Central memory CD8-positive, alpha-beta T cell (primary cell): ENCODE data around the gene HPCAL1.

Experiments used
- ATAC-seq: fragments of 150-1000 bp; cut with Tn5 transposase; replicated peaks from 2 replicates; pipeline ENCODE4 v1.10.0; 2022; ENCODE audit warnings: mild to moderate bottlenecking, moderate FRiP score, moderate number of reproducible peaks; ENCODE audit not compliant: poor library complexity, severe bottlenecking; ENCODE audit errors: extremely low read depth
- DNase-seq, 2 donors: peaks; one replicate each; pipeline ENCODE4 v3.0.0; 2021; ENCODE audit warnings: low spot score in 2 of 2
- H3K27ac Mint-ChIP-seq: one replicate; pipeline ENCODE4 v1.8.0; 2022; ENCODE audit warnings: low read depth, mild to moderate bottlenecking, moderate library complexity, mixed read lengths
- H3K27me3 Mint-ChIP-seq: one replicate; pipeline ENCODE4 v1.8.0; 2022; ENCODE audit warnings: mixed read lengths
- H3K36me3 Mint-ChIP-seq: one replicate; pipeline ENCODE4 v1.8.0; 2022; ENCODE audit warnings: mild to moderate bottlenecking, moderate library complexity, mixed read lengths; ENCODE audit not compliant: insufficient read depth
- H3K4me1 Mint-ChIP-seq: one replicate; pipeline ENCODE4 v1.8.0; 2022; ENCODE audit warnings: mixed read lengths
- H3K4me3 Mint-ChIP-seq: one replicate; pipeline ENCODE4 v1.8.0; 2022; ENCODE audit warnings: mild to moderate bottlenecking, moderate library complexity, mixed read lengths
- H3K9me3 Mint-ChIP-seq: one replicate; pipeline ENCODE4 v1.8.0; 2022; ENCODE audit warnings: mixed read lengths

Gene HPCAL1

GRCh38 chr2:10431797-10432196 is 129.1 kb downstream of the HPCAL1 start:
- no peaks in the 10 kb centered on the region for H3K9me3 Mint-ChIP-seq
- no peak for DNase-seq
- peak overlapping the region; percentile 77 for H3K4me3 Mint-ChIP-seq
- ATAC-seq: peak; percentile 48
- no peaks in the 10 kb centered on the region for H3K27me3 Mint-ChIP-seq
- H3K27ac Mint-ChIP-seq: peak overlapping the region; percentile 22
- H3K36me3 Mint-ChIP-seq: peaks cover 11% of the 10 kb centered on the region
- peaks cover 13% of the 10 kb centered on the region for H3K4me1 Mint-ChIP-seq

- Mint-ChIP-seq H3K27ac (peak overlapping the region; percentile 22), H3K9me3 (no peaks in the 10 kb centered on the region)
Observed at GRCh38 chr2:10432311-10433181, 129.8 kb downstream of the HPCAL1 start.

GRCh38 chr2:10433264-10433946 is 130.7 kb downstream of the HPCAL1 start:
- DNase-seq (no peak), ATAC-seq (no peak)
- Mint-ChIP-seq H3K27me3 (no peaks in the 10 kb centered on the region), H3K36me3 (peaks cover 3% of the 10 kb centered on the region), H3K27ac (no peak overlapping the region), H3K4me1 (peaks cover 13% of the 10 kb centered on the region), H3K9me3 (no peaks in the 10 kb centered on the region), H3K4me3 (peak overlapping the region; percentile 77)

More at GRCh38 chr2:10432311-10433181, 129.8 kb downstream of the HPCAL1 start:
- ATAC-seq: peak; percentile 26
- Mint-ChIP-seq H3K4me3 (peak overlapping the region; percentile 77), H3K36me3 (peaks cover 8% of the 10 kb centered on the region), H3K27me3 (no peaks in the 10 kb centered on the region), H3K4me1 (peaks cover 13% of the 10 kb centered on the region)
- DNase-seq: no peak

- no peak overlapping the region for H3K27ac Mint-ChIP-seq
- no peaks in the 10 kb centered on the region for H3K27me3 Mint-ChIP-seq
- H3K4me1 Mint-ChIP-seq: peaks cover 13% of the 10 kb centered on the region
- ATAC-seq (no peak), DNase-seq (no peak)
- peaks cover 5% of the 10 kb centered on the region for H3K36me3 Mint-ChIP-seq
- H3K9me3 Mint-ChIP-seq: no peaks in the 10 kb centered on the region
- H3K4me3 Mint-ChIP-seq: peak overlapping the region; percentile 36
Observed at GRCh38 chr2:10433947-10434885, 131.5 kb downstream of the HPCAL1 start.

GRCh38 chr2:10434886-10435819 is 132.4 kb downstream of the HPCAL1 start:
- no peak overlapping the region for H3K27ac Mint-ChIP-seq
- ATAC-seq (peak; percentile 43), DNase-seq (peak; percentile 41 to 63)
- H3K27me3 Mint-ChIP-seq: no peaks in the 10 kb centered on the region
- peaks cover 14% of the 10 kb centered on the region for H3K36me3 Mint-ChIP-seq
- H3K4me3 Mint-ChIP-seq: peak overlapping the region; percentile 36
- H3K4me1 Mint-ChIP-seq: peaks cover 13% of the 10 kb centered on the region
- H3K9me3 Mint-ChIP-seq: no peaks in the 10 kb centered on the region

- H3K27ac Mint-ChIP-seq: no peak overlapping the region
- H3K27me3 Mint-ChIP-seq: no peaks in the 10 kb centered on the region
- H3K9me3 Mint-ChIP-seq: no peaks in the 10 kb centered on the region
- no peak for DNase-seq
- ATAC-seq: no peak
- no peak overlapping the region for H3K4me3 Mint-ChIP-seq
- peaks cover 19% of the 10 kb centered on the region for H3K36me3 Mint-ChIP-seq
- H3K4me1 Mint-ChIP-seq: peaks cover 11% of the 10 kb centered on the region
Observed at GRCh38 chr2:10435820-10436204, 133.1 kb downstream of the HPCAL1 start.

GRCh38 chr2:10436583-10437110 is 133.9 kb downstream of the HPCAL1 start:
- ATAC-seq (no peak), DNase-seq (no peak)
- Mint-ChIP-seq H3K9me3 (no peaks in the 10 kb centered on the region), H3K27ac (no peak overlapping the region), H3K4me3 (no peak overlapping the region), H3K4me1 (peaks cover 8% of the 10 kb centered on the region), H3K27me3 (no peaks in the 10 kb centered on the region), H3K36me3 (peaks cover 26% of the 10 kb centered on the region)

GRCh38 chr2:10437806-10438205 is 135.1 kb downstream of the HPCAL1 start:
- H3K27me3 Mint-ChIP-seq: no peaks in the 10 kb centered on the region
- H3K9me3 Mint-ChIP-seq: no peaks in the 10 kb centered on the region
- DNase-seq: no peak
- peaks cover 8% of the 10 kb centered on the region for H3K4me1 Mint-ChIP-seq
- peaks cover 38% of the 10 kb centered on the region for H3K36me3 Mint-ChIP-seq
- no peak for ATAC-seq
- H3K27ac Mint-ChIP-seq: no peak overlapping the region
- no peak overlapping the region for H3K4me3 Mint-ChIP-seq

- Mint-ChIP-seq H3K4me1 (no peaks in the 10 kb centered on the region), H3K4me3 (no peak overlapping the region), H3K27ac (no peak overlapping the region), H3K27me3 (no peaks in the 10 kb centered on the region), H3K9me3 (no peaks in the 10 kb centered on the region), H3K36me3 (peaks cover 45% of the 10 kb centered on the region)
- DNase-seq: no peak
- ATAC-seq: no peak
Observed at GRCh38 chr2:10438688-10439087, 136.0 kb downstream of the HPCAL1 start.

- no peak for ATAC-seq
- Mint-ChIP-seq H3K27me3 (no peaks in the 10 kb centered on the region), H3K9me3 (no peaks in the 10 kb centered on the region), H3K36me3 (peaks cover 50% of the 10 kb centered on the region), H3K4me1 (peaks cover under 1% of the 10 kb centered on the region), H3K27ac (no peak overlapping the region), H3K4me3 (peak overlapping the region; percentile 12)
- no peak for DNase-seq
Observed at GRCh38 chr2:10439185-10439879, 136.6 kb downstream of the HPCAL1 start.

- Mint-ChIP-seq H3K4me3 (peak overlapping the region; percentile 12), H3K27me3 (no peaks in the 10 kb centered on the region), H3K36me3 (peaks cover 56% of the 10 kb centered on the region), H3K9me3 (no peaks in the 10 kb centered on the region), H3K27ac (no peak overlapping the region), H3K4me1 (peaks cover 7% of the 10 kb centered on the region)
- DNase-seq: no peak
- no peak for ATAC-seq
Observed at GRCh38 chr2:10439971-10440370, 137.3 kb downstream of the HPCAL1 start.
